GM19438 (cell line): Measurements from ENCODE around the gene KLHDC8A.
"Not testable (repeated sequence)": the region's sequence is repeated elsewhere in the genome, so short reads cannot be mapped to it uniquely, and the experiment has no call there.

Source experiments
- ATAC-seq: cut with Tn5 transposase; IDR thresholded peaks from one replicate; pipeline ENCODE4 v1.9.1; 2021; ENCODE audit warnings: low read depth; ENCODE audit not compliant: unreplicated experiment

KLHDC8A gene

DNA sequence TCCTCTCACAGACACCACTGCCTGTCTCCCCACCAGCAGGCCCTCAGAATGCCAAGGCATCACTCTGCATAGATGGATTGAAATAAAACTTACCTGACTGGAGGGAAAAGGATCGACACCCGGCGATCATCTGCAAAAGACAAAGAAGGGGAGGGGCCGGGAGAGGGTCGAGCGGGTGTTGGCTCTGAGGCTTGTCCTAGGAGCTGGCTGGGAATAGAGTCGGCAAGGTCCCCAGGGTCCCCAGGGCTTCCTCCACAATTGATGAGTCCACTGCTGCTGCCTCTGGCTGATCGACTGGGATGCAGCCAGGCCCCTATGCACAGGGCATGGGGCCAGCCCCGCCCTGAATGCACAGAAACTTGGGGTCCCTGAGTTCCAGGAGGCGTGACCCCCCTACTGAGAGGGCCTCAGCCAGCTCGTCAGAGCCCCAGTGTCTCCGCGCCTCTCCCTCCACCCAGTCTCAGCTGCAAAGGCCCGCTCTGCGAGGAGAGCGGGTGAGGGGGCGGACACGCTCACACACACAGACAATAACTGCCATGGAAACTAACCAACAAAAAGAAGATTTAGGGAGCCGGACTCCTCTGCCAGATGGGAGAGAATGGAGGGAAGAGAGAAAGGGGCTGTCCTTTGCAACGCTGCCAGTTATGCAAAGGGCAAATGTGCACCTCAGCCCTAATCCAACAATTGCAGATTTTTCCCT, at the start of gene KLHDC8A:
Gene KLHDC8A, minus strand, starts transcription at position 483 of the 700 bp plus-strand sequence. CDS start 13,318 bp downstream, outside the sequence.
- ATAC-seq = no peak

- not testable (repeated sequence) for ATAC-seq
These were observed 49.5 kb upstream of the KLHDC8A start for GRCh38 chr1:205406252-205406651.

DNA sequence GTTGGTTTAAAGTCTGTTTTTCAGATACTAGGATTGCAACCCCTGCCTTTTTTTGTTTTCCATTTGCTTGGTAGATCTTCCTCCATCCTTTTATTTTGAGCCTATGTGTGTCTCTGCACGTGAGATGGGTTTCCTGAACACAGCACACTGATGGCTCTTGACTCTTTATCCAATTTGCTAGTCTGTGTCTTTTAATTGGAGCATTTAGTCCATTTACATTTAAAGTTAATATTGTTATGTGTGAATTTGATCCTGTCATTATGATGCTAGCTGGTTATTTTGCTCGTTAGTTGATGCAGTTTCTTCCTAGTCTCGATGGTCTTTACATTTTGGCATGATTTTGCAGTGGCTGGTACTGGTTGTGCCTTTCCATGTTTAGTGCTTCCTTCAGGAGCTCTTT, 47.8 kb upstream of the KLHDC8A start:
- not testable (repeated sequence) for ATAC-seq

GRCh38 chr1:205398586-205398985, 41.9 kb upstream of the KLHDC8A start:
- ATAC-seq = no peak

DNA sequence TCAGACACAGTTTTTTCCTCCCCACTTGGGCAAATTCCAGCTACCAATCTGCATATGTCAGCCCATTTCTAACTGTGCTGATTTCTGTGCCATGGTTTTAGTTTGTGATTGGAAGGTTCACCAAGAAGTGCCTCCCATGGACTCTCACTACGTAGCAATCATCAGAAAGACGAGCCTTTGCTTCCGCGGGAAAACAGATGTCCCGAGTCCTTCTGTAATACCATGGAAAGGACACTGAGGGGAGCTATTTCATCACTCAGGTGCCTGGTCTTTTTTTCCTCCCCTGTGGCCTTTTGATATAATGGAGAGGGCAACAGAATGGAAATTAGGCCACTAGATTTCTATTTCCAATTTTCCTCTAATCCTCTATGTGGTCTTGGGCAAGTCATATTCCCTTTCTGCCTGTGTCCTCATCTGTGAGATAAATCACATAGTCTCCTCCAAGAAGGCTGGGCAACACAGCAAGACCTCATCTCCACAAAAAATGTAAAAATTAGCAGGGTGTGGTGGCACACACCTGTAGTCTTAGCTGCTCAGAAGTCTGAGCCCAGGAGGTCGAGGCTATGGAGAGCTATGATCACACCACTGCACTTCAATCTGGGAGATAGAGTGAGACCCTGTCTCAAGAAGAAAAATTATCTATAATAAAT, 40.4 kb upstream of the KLHDC8A start:
- no peak for ATAC-seq

- no peak for ATAC-seq
These were observed 38.9 kb upstream of the KLHDC8A start for GRCh38 chr1:205395616-205396015.

- no peak for ATAC-seq
These were observed 35.9 kb upstream of the KLHDC8A start for GRCh38 chr1:205392650-205393049.

GRCh38 chr1:205391386-205391785, 34.7 kb upstream of the KLHDC8A start:
- no peak for ATAC-seq

- no peak for ATAC-seq
These were observed 31.1 kb upstream of the KLHDC8A start for GRCh38 chr1:205387845-205388244.

GRCh38 chr1:205382990-205383389, 26.3 kb upstream of the KLHDC8A start:
- ATAC-seq = not testable (repeated sequence)

DNA sequence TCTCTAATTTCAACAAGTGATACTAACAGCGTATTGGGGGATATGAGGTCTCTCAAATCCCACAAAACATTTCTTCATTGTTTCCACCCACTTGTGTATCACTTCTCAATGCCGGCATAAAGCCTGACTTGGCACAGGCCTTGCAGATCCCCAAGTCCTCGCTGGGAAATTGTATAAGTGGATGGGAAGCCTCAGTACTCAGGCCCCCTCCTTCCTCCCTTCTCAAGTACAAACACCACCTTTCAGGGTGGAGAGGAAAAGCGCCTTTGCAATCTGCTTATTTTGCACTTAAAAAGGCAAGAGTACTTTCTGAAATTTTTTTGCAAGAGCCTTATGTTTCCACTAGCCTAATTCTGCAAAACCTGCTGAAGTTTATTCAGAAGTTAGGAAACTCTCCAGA, 25.8 kb upstream of the KLHDC8A start:
- no peak for ATAC-seq

DNA sequence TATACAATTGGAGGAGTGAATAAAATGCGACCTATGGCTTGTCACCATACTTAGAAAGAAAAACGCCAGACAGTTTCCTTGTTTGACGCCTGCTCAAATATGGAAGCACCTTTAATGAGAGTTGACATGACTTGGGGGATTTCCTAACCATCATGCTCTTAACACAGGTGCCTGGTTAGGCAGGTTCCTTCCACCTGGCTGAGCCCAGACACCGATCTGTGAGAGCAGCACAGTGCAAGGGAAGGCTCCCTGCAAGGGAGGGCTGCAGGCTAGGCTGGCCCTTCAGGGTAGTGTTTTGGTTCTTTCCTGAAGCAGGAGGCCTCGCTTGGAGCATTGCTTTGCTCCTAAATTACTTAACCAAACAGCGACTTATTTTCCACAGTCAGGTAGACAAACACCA, 24.6 kb upstream of the KLHDC8A start:
- no peak for ATAC-seq

GRCh38 chr1:205380882-205381281, 24.2 kb upstream of the KLHDC8A start:
- ATAC-seq = no peak

DNA sequence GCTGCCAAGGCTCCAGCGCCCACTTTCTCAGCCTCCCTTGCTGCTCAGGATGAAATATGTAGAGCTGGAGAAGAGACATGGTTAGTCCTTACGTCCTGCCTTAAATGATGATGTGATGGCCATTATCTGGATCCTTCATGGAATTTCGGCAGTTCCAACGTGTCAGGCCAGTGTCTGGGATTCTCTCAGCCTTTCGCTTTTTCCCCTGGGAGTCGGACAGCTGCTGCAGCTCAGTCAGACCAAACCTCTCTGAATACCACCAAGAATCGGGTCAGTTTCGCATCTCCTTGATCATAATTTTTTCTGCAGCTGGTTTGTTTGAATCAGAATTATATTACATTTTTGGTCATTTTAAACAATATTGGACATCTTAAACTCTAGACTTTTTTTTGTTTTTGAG, 22.3 kb upstream of the KLHDC8A start:
- no peak for ATAC-seq

- no peak for ATAC-seq
These were observed 20.6 kb upstream of the KLHDC8A start for GRCh38 chr1:205377355-205377754.

DNA sequence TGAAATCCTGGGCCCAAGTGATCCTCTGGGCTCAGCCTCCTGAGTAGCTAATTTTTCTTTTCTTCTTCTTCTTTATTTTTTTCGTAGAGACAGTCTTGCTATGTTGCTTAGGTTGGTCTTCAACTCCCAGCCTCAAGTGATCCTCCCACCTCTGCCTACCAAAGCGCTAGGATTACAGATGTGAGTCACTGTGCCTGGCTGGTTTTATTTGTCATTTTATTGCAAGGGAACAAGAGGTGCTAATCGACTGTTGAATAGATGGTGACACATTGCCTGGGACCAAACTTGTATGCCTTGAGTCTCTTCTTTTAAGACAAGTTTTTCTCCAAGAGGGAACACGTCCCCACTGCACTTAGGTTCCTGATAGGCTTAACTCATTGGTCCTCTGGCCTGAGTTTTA, 20.0 kb upstream of the KLHDC8A start:
- no peak for ATAC-seq

GRCh38 chr1:205375835-205376545, 19.3 kb upstream of the KLHDC8A start:
- ATAC-seq = no peak

DNA sequence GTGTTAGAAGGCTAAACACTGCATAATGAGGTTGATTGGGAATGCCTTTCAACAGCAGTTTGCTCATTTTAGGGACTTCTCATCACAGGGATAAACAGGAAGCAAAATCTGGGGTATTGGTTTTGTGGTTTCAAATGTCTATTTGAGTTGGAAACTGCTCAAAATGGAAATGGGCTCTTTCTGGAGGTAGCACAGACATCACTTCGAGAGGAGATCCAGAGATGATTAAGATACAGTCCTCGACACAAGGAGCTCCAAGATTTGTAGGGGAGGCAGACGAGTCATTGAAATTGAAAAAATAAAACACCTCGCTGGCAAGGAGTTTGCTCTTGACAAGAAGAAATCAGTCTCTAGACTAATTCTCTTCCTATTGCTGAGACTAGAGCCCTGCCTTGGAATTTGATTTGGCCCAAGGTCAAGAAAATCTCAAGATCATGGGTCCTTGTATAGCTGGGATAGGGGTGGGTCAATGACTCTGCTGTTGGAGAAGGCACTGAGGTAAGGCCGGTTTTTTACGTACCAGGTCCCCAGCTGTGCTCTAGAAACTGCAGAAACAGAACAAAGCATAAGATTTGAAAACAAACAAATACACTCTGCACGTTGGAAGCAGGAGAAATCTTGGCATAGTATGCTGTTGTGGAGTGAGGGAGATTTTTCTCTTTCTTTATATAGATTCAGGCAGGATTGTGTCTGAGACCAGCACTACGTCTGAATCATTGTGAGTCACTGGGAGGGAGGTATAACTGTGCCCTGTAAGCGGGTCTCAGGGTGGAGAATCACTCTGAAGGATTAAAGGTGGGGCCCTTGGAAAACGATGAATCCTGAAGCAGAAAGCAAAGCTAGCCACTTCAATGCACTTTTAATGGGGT, 17.7 kb upstream of the KLHDC8A start:
- no peak for ATAC-seq

- no peak for ATAC-seq
These were observed 17.1 kb upstream of the KLHDC8A start for GRCh38 chr1:205373798-205374175.

DNA sequence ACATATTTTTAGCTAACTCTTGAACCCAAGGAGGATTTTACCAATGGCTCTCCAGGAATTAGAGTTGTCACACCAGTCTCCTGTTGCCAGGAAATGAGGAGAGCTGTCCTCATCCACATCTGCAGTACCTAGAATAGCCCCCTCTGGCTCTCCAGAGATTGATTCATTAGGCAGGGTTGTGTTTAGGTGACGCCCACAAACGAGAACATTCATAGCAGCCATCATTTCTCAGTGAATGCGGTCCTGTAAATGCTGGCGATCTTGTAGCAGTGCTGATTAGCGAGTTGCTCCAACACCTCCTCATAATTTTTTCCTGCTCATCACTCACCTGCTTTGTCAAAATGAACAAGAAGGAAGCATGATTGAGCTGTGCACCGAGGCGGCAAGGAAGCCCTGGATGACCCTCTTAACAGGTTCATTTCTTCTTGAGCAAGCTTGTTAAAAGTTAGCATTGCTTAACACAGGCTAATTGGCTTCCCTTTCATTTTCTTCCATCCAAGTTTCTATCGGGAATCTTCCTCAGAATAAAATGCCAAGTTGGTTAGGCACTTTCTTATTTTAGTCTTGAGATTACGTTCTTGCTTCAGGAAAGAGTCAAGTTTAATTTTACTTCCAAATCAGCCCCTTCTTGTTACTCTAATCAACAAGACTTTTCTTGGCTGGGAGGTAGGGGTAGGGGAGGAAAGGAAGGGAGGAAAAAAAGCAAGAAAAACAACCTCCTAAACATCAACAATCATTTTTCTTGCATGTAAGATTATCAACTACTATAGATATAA, 16.5 kb upstream of the KLHDC8A start:
- no peak for ATAC-seq
